ENCODE data around the gene STX18. TPM values are rescaled to one million over a fixed set of nuclear protein-coding genes. Genes with fewer than 3 reads are reported as not detected.

Gene STX18
- total RNA-seq, 4 donors from 2014 or later, result 9.2 to 56.9 (median 42.1) TPM

DNA sequence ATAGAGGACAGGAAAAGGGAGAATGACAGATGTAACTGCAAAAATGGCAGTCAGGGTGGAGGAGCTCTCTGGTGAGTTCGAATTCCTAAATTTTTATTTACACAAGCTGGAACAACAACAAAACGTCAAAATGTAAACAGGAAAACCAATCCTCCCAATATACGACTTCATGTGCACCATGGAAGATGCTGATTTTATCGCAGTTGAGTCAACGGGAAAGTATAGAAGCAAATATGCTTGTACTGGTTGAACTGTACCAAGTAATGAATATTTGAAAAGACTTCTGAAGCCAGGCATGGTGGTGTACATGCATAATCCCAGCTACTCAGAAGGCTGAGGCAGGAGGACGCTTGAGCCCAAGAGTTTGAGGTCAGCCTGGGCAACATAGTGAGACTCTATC lies 15.4 kb downstream of the STX18 start:
- TF ChIP-seq POLR2AphosphoS5 (IDR thresholded peaks at IDR 0.05) (no peak), EP300 (IDR thresholded peaks at IDR 0.05; ENCODE audit: low read depth) (no peak), POLR2A (IDR thresholded peaks at IDR 0.05) (no peak)
- TF ChIP-seq, protein P1, sequence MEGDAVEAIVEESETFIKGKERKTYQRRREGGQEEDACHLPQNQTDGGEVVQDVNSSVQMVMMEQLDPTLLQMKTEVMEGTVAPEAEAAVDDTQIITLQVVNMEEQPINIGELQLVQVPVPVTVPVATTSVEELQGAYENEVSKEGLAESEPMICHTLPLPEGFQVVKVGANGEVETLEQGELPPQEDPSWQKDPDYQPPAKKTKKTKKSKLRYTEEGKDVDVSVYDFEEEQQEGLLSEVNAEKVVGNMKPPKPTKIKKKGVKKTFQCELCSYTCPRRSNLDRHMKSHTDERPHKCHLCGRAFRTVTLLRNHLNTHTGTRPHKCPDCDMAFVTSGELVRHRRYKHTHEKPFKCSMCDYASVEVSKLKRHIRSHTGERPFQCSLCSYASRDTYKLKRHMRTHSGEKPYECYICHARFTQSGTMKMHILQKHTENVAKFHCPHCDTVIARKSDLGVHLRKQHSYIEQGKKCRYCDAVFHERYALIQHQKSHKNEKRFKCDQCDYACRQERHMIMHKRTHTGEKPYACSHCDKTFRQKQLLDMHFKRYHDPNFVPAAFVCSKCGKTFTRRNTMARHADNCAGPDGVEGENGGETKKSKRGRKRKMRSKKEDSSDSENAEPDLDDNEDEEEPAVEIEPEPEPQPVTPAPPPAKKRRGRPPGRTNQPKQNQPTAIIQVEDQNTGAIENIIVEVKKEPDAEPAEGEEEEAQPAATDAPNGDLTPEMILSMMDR (IDR thresholded peaks at IDR 0.05), result no peak
- WGBS, 2 donors (ENCODE audit: low coverage in 1 of 2), result 83 to 85% methylated on average over 4 to 6 of the region's 6 CpGs

DNA sequence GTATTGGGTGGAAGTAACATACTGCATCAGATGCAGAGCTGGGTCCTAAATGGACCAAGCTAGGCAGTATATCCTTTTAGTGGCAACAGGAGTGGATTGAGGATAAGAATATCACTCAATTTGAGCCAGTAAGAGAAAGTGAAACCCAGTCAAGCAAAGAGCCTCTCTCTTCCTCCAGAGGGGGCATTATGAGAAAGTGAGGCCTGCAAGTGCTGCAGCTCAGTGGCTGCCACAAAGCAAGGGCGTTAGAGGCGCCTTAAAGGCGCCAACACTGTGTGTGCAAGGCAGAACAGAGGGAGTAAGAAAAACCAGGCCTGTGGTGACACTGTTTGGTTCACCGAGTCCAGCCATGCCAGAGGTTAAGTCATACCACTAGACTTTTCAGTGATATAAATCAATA lies 17.5 kb downstream of the STX18 start:
- 77% methylated on average over 4 of the region's 4 CpGs; no CpG with 5 or more reads in 1 of the 2 donors for WGBS, 2 donors (ENCODE audit: low coverage in 1 of 2)
- Histone ChIP-seq H3K27me3 (no peaks in the 10 kb centered on the region), H3K27ac (no peak overlapping the region), H3K36me3 (no peaks in the 10 kb centered on the region), H3K9me3 (no peaks in the 10 kb centered on the region), H3K4me1 (peaks cover 0 to 16% (median 0%) of the 10 kb centered on the region in 4 donors), H3K4me3 (no peak overlapping the region)
- TF ChIP-seq POLR2AphosphoS5 (IDR thresholded peaks at IDR 0.05) (no peak), EP300 (IDR thresholded peaks at IDR 0.05; ENCODE audit: low read depth) (no peak)
- in situ Hi-C loops (cut with MboI; ENCODE audit: low pct_ligation_motif_present in 1 of 4, low pct_unique_long_range_greater_than_20kb in 1 of 4, low sequenced_read_pairs in 3 of 4), result no loop called here
- intact Hi-C loops (cut with DNase I; ENCODE audit: low total_unique reads), result no loop called here
- DNase-seq, result no peak

More for the DNA sequence above, 15.4 kb downstream of the STX18 start:
- H3K4me1 ChIP-seq, result no peaks in the 10 kb centered on the region
- in situ Hi-C loops (cut with MboI; ENCODE audit: low pct_ligation_motif_present in 1 of 4, low pct_unique_long_range_greater_than_20kb in 1 of 4, low sequenced_read_pairs in 3 of 4), result no loop called here
- DNase-seq, result no peak
- H3K27me3 ChIP-seq, result no peaks in the 10 kb centered on the region
- H3K36me3 ChIP-seq, result no peaks in the 10 kb centered on the region
- intact Hi-C loops (cut with DNase I; ENCODE audit: low total_unique reads), result no loop called here
- H3K27ac ChIP-seq, result no peak overlapping the region
- no peak overlapping the region for H3K4me3 ChIP-seq
- H3K9me3 ChIP-seq, result no peaks in the 10 kb centered on the region

DNA sequence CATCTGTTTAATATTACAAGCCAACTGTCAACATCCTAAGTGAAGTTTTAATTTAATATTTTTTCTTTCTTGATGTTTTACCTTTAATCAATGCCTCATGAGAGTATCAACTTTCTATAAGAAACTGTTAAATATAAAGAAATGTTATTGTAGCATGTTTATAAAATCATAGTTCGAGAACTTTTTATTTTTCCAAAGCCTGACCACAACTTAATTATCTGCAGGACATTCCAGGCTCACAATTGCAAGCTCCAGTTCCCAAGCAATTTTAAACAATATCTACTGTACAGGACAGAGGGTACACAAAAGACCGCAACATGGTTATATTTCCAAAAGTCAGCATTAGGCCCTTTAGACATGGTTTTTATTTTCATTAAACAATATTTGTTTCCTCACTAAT lies 20.1 kb downstream of the STX18 start:
- Histone ChIP-seq H3K4me1 (peaks cover 0 to 35% (median 2%) of the 10 kb centered on the region in 4 donors), H3K27me3 (no peaks in the 10 kb centered on the region), H3K27ac (no peak overlapping the region), H3K9me3 (no peaks in the 10 kb centered on the region), H3K4me3 (no peak overlapping the region), H3K36me3 (no peaks in the 10 kb centered on the region)
- no peak for TF ChIP-seq POLR2A (IDR thresholded peaks at IDR 0.05)
- TF ChIP-seq EP300 (IDR thresholded peaks at IDR 0.05; ENCODE audit: low read depth), result no peak
- TF ChIP-seq POLR2AphosphoS5 (IDR thresholded peaks at IDR 0.05), result no peak
- TF ChIP-seq, protein P1 (IDR thresholded peaks at IDR 0.05), result no peak
- 75 to 76% methylated on average over 2 of the region's 2 CpGs for WGBS, 2 donors (ENCODE audit: low coverage in 1 of 2)
- intact Hi-C loops (cut with DNase I; ENCODE audit: low total_unique reads), result no loop called here
- DNase-seq, result no peak
- in situ Hi-C loops (cut with MboI; ENCODE audit: low pct_ligation_motif_present in 1 of 4, low pct_unique_long_range_greater_than_20kb in 1 of 4, low sequenced_read_pairs in 3 of 4), result no loop called here

DNA sequence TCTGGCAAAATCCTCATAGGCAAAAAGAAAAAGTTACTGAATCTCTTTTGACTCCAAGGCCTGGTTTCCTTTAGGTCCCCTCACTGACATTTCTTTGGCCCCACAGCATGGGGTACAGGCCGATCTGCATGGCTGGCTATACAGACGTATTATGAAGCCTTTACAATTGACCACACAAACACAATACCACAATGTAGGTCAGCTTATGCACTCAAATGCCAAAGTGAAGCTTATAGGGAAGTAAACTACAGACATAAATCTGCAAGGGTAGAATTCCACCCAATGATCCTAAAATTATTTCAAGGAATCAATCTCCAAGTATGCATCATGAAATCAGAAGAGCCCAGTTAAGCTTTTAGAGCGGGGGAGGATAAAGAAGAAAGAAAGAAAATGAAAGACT lies 20.7 kb downstream of the STX18 start:
- no peak for DNase-seq
- intact Hi-C loops (cut with DNase I; ENCODE audit: low total_unique reads), result no loop called here
- WGBS, 2 donors (ENCODE audit: low coverage in 1 of 2), result 76 to 100% methylated on average over 1 to 3 of the region's 3 CpGs

More for the DNA sequence above, 20.7 kb downstream of the STX18 start:
- no peaks in the 10 kb centered on the region for H3K36me3 ChIP-seq
- no peaks in the 10 kb centered on the region for H3K9me3 ChIP-seq
- TF ChIP-seq, protein P1 (IDR thresholded peaks at IDR 0.05), result no peak
- TF ChIP-seq POLR2A (IDR thresholded peaks at IDR 0.05) (no peak), EP300 (IDR thresholded peaks at IDR 0.05; ENCODE audit: low read depth) (no peak), POLR2AphosphoS5 (IDR thresholded peaks at IDR 0.05) (no peak)
- H3K27ac ChIP-seq, result no peak overlapping the region
- in situ Hi-C loops (cut with MboI; ENCODE audit: low pct_ligation_motif_present in 1 of 4, low pct_unique_long_range_greater_than_20kb in 1 of 4, low sequenced_read_pairs in 3 of 4), result no loop called here
- H3K4me1 ChIP-seq, result peaks cover 0 to 35% (median 2%) of the 10 kb centered on the region in 4 donors
- H3K27me3 ChIP-seq, result no peaks in the 10 kb centered on the region
- no peak overlapping the region for H3K4me3 ChIP-seq
